SK-N-SH treated with all-trans-retinoic acid at 6 μM for 48 hours (cell line): Measurements from ENCODE around the gene LAPTM5.

ENCODE experiments used
- ATAC-seq: fragments of 200-7000 bp; cut with Tn5 transposase; 3 replicates; pipeline ENCODE4 v1.9.1; 2020; ENCODE audit warnings: mild to moderate bottlenecking, moderate library complexity
- ARNTL ChIP-seq: fragments of 450-650 bp; formaldehyde crosslinking; IDR thresholded peaks from 2 replicates; pipeline ENCODE4 v1.5.0; 2020; ENCODE audit warnings: low read depth, mild to moderate bottlenecking, moderate library complexity, borderline replicate concordance
- BACH2 ChIP-seq: fragments of 250-450 bp; sonication (Bioruptor Pico); IDR thresholded peaks from 2 replicates; pipeline ENCODE4 v1.9.0; 2021; ENCODE audit warnings: mild to moderate bottlenecking, borderline replicate concordance
- CREB5 ChIP-seq: fragments of 250-450 bp; sonication (Bioruptor Pico); IDR thresholded peaks from 2 replicates; pipeline ENCODE4 v1.5.1; 2020; ENCODE audit warnings: low read depth, mild to moderate bottlenecking, moderate library complexity
- CSDC2 ChIP-seq: fragments of 250-450 bp; sonication (Bioruptor Pico); IDR thresholded peaks from 2 replicates; pipeline ENCODE4 v1.5.0; 2020; ENCODE audit warnings: mild to moderate bottlenecking, moderate library complexity
- CSRNP3 ChIP-seq: fragments of 250-450 bp; sonication (Bioruptor Pico); IDR thresholded peaks from 2 replicates; pipeline ENCODE4 v1.5.1; 2021; ENCODE audit warnings: mild to moderate bottlenecking, moderate library complexity
- ESRRG ChIP-seq: fragments of 250-450 bp; sonication (Bioruptor Pico); IDR thresholded peaks from 2 replicates; pipeline ENCODE4 v1.6.1; 2021; ENCODE audit warnings: mild to moderate bottlenecking
- GLIS3 ChIP-seq: fragments of 250-450 bp; sonication (Bioruptor Pico); IDR thresholded peaks from 2 replicates; pipeline ENCODE4 v1.5.0; 2020; ENCODE audit warnings: mild to moderate bottlenecking, moderate library complexity
- ISL1 ChIP-seq: fragments of 250-450 bp; sonication (Bioruptor Pico); IDR thresholded peaks from 2 replicates; pipeline ENCODE4 v2.1.2; 2022; ENCODE audit warnings: mild to moderate bottlenecking, moderate library complexity
- OSR1 ChIP-seq: fragments of 250-450 bp; sonication (Bioruptor Pico); IDR thresholded peaks from 2 replicates; pipeline ENCODE4 v1.8.0; 2022; ENCODE audit warnings: moderate library complexity, mild to moderate bottlenecking, inconsistent platforms
- PATZ1 ChIP-seq: fragments of 250-450 bp; sonication (Bioruptor Pico); IDR thresholded peaks from 2 replicates; pipeline ENCODE4 v1.8.0; 2020; ENCODE audit warnings: mild to moderate bottlenecking, moderate library complexity, borderline replicate concordance
- POU6F1 ChIP-seq: fragments of 250-450 bp; sonication (Bioruptor Pico); IDR thresholded peaks from 2 replicates; pipeline ENCODE4 v1.8.0; 2021; ENCODE audit warnings: low read depth, mild to moderate bottlenecking, moderate library complexity, borderline replicate concordance
- PPARA ChIP-seq: fragments of 250-450 bp; sonication (Bioruptor Pico); IDR thresholded peaks from 2 replicates; pipeline ENCODE4 v1.5.0; 2020; ENCODE audit warnings: mild to moderate bottlenecking, borderline replicate concordance
- RARB ChIP-seq: fragments of 250-450 bp; sonication (Bioruptor Pico); IDR thresholded peaks from 2 replicates; pipeline ENCODE4 v1.8.0; 2021; ENCODE audit warnings: mild to moderate bottlenecking, moderate library complexity
- SNAI2 ChIP-seq: fragments of 250-450 bp; sonication (Bioruptor Pico); IDR thresholded peaks from 2 replicates; pipeline ENCODE4 v1.5.0; 2020; ENCODE audit warnings: mild to moderate bottlenecking, moderate library complexity
- TCF4 ChIP-seq: fragments of 250-450 bp; sonication (Bioruptor Pico); IDR thresholded peaks from 2 replicates; pipeline ENCODE4 v1.8.0; 2021; ENCODE audit warnings: mild to moderate bottlenecking, moderate library complexity, borderline replicate concordance
- TOX ChIP-seq: fragments of 250-450 bp; sonication (Bioruptor Pico); IDR thresholded peaks from 2 replicates; pipeline ENCODE4 v1.8.0; 2021; ENCODE audit warnings: mild to moderate bottlenecking, moderate library complexity, borderline replicate concordance
- ZC3H10 ChIP-seq: fragments of 250-450 bp; sonication (Bioruptor Pico); IDR thresholded peaks from 2 replicates; pipeline ENCODE4 v1.5.1; 2021; ENCODE audit warnings: mild to moderate bottlenecking, moderate library complexity
- ZFP3 ChIP-seq: fragments of 250-450 bp; sonication (Bioruptor Pico); IDR thresholded peaks from 2 replicates; pipeline ENCODE4 v1.5.0; 2020; ENCODE audit warnings: mild to moderate bottlenecking, moderate library complexity
- ZFP30 ChIP-seq: fragments of 450-650 bp; formaldehyde crosslinking; IDR thresholded peaks from 2 replicates; pipeline ENCODE4 v1.5.0; 2022; ENCODE audit warnings: mild to moderate bottlenecking, moderate library complexity
- ZNF565 ChIP-seq: fragments of 450-650 bp; formaldehyde crosslinking; conservative IDR thresholded peaks from 2 replicates; pipeline ENCODE4 v1.5.0; 2020; ENCODE audit warnings: low read depth, mild to moderate bottlenecking, moderate library complexity
- ZNF8 ChIP-seq: fragments of 450-650 bp; formaldehyde crosslinking; IDR thresholded peaks from 2 replicates; pipeline ENCODE4 v1.5.0; 2020; ENCODE audit warnings: mild to moderate bottlenecking, moderate library complexity
- TF ChIP-seq, protein P1 (sequence below): fragments of 250-450 bp; sonication (Bioruptor Pico); IDR thresholded peaks from 2 replicates; pipeline ENCODE4 v1.5.0; 2020; ENCODE audit warnings: mild to moderate bottlenecking, moderate library complexity

LAPTM5 gene

DNA sequence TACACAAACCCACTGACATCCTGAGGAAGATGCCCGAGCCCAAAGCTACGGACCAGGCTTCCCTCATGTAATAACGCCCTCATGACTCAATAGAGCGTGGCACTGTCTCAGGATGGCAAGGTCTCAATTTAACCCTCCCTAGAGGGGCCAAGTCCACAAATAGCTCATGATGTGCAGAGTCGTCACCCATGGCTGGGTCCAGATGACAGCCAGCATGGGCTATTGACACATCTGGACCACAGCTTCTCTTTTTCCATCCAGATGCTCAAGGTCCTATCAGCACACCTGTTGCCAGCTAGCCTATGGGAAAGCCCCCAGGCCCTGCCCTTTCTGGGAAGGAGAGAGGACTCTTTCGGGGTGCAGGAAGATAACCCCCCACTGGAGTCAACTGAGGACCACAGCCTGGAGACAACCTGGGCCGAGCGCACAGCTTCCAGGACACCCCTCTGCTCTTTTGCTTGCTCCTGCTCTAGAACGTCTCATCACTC lies 2.8 kb downstream of the LAPTM5 start:
- TF ChIP-seq ISL1 (CRISPR knock-in tag), result no peak
- TF ChIP-seq ZNF8 (CRISPR knock-in tag), result no peak
- no peak for TF ChIP-seq PPARA
- ATAC-seq, result no peak

- TF ChIP-seq CREB5 (CRISPR knock-in tag), result no peak
- no peak for TF ChIP-seq CSRNP3 (CRISPR knock-in tag)
- TF ChIP-seq PATZ1 (CRISPR knock-in tag), result no peak
- TF ChIP-seq PPARA, result no peak
- no peak for TF ChIP-seq BACH2 (CRISPR knock-in tag)
- TF ChIP-seq GLIS3 (CRISPR knock-in tag), result no peak
- TF ChIP-seq ZNF565 (CRISPR knock-in tag), result no peak
- no peak for TF ChIP-seq ZFP30 (CRISPR knock-in tag)
- no peak for TF ChIP-seq ISL1 (CRISPR knock-in tag)
- TF ChIP-seq TCF4, result no peak
- no peak for ATAC-seq
These were observed 3.9 kb downstream of the LAPTM5 start for GRCh38 chr1:30753660-30754123.

GRCh38 chr1:30753118-30753517 lies 4.5 kb downstream of the LAPTM5 start:
- no peak for ATAC-seq

More at GRCh38 chr1:30753118-30753517, 4.5 kb downstream of the LAPTM5 start:
- TF ChIP-seq SNAI2 (CRISPR knock-in tag) (no peak), PPARA (no peak), ARNTL (CRISPR knock-in tag) (no peak), CSDC2 (no peak), ESRRG (no peak), TCF4 (no peak), TOX (CRISPR knock-in tag) (no peak), ZC3H10 (no peak), POU6F1 (no peak), GLIS3 (CRISPR knock-in tag) (no peak), ZNF565 (CRISPR knock-in tag) (no peak), RARB (CRISPR knock-in tag) (no peak), OSR1 (CRISPR knock-in tag) (no peak), CREB5 (CRISPR knock-in tag) (no peak), ZFP3 (CRISPR knock-in tag) (no peak)
- TF ChIP-seq, protein P1, sequence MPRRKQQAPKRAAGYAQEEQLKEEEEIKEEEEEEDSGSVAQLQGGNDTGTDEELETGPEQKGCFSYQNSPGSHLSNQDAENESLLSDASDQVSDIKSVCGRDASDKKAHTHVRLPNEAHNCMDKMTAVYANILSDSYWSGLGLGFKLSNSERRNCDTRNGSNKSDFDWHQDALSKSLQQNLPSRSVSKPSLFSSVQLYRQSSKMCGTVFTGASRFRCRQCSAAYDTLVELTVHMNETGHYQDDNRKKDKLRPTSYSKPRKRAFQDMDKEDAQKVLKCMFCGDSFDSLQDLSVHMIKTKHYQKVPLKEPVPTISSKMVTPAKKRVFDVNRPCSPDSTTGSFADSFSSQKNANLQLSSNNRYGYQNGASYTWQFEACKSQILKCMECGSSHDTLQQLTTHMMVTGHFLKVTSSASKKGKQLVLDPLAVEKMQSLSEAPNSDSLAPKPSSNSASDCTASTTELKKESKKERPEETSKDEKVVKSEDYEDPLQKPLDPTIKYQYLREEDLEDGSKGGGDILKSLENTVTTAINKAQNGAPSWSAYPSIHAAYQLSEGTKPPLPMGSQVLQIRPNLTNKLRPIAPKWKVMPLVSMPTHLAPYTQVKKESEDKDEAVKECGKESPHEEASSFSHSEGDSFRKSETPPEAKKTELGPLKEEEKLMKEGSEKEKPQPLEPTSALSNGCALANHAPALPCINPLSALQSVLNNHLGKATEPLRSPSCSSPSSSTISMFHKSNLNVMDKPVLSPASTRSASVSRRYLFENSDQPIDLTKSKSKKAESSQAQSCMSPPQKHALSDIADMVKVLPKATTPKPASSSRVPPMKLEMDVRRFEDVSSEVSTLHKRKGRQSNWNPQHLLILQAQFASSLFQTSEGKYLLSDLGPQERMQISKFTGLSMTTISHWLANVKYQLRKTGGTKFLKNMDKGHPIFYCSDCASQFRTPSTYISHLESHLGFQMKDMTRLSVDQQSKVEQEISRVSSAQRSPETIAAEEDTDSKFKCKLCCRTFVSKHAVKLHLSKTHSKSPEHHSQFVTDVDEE, result no peak
